ENCODE results near the gene R3HDM2.

The R3HDM2 gene

GRCh38 chr12:57430931-57431566 is at the start of gene R3HDM2:
Gene R3HDM2, minus strand, starts transcription at chr12:57431043. Its CDS starts 120,615 bp downstream, at chr12:57310428.
- peak; percentile 97 for DNase-seq (ENCODE audit: low spot score)

DNA sequence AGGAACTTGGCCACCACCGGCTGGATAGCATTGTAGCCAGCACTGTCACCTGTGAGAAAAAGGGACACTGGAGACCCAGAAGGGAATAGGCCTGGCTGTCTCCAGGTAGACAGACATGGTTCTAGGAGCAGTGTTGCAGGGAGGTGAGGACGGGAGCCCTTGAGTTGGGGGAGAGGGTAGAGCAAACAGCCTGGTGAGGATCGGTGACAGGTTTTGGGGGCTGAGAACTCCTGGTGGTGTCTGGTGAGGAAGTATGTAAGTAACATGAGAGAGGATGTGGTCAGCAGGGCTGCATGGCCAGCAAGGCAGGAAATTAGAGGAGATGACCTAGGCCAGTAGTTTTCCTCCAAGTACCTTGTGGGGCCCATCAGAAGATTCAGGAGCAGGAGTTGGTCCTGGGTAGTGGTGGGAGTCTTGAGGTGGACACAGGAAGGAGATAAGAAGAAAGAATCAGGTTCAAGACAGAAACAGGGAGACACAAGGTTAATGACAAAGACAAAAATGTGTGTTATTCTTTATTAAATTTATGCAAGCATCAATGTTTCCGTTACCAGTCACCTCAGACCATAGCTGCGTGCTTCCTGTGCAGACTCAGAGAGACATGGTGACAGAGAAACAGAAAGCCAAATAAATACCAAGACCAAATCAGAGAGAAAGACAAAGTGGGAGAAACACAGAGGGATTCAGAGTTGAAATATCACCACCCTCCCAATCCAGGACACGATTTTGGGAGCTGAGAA is 48.7 kb upstream of the R3HDM2 start, which contains the start of gene ARHGAP9:
ARHGAP9 (minus strand) TSS at position 491 of the 740 bp plus-strand sequence; CDS start at position 31, 460 bp downstream.
- peak; percentile 66 for DNase-seq (ENCODE audit: low spot score)

DNA sequence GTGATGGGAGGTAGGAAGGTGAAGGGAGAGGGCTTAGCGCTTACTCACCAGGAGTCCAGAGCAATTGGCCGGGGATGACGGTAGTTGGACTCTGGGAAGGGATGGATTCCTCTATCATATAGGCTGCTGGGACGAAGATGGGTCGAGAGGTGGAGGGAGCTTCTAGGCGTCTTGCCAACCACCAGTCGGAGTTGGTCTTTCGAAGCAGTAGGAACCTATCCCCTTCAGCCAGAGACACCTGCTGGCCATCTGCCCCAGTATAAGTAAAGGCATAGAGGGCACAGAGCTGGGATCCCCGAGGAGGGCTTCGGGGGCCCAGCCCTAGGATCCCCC is 48.2 kb upstream of the R3HDM2 start:
- DNase-seq (ENCODE audit: low spot score): no peak

DNA sequence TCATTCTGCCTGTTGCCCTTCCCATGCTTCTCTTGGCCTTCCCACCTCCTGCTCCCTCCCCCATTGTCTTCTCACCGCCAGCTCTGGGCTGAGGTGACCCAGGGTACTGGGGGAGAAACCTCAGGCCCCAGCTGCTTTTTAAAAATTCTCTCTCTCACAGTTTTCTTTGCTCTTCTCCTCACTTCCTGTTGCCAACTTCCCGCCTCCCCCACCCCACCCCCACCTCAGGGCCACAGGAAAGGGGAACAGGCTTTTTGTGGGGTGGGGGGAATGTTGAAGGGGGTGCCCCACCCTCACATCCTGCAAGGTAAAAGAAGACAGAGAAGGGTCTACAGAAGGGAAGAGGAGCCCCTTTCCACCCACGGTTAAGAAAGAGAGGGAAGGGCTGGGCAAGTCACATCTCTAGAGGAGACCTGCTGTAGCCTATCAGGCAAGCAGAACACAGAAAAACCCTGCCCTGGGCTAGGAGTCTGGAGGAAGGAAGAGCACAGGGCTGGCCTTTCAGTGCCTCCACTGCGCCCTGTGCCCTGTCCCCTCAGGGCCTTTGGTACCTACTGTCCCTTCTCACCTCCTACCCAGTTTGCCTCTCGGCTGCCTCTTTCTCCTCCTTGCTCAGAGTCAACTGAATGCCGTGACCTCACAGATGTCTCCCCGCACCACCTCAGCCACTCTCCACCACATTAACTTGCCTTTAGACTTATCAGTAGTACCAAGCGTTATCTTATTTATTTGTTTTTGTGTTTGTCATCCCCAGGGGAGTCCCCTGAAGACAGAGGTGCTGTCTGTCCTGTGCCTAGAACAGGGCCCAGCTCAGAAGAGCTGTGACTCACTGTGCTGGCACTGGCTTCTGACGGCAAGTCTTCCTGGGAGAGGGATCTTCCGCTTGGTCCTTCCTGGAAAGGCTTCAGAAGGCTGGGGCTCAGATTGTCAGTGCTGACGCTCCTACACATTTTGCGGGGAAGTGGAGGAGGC is 47.2 kb upstream of the R3HDM2 start:
- DNase-seq (ENCODE audit: low spot score): no peak

DNA sequence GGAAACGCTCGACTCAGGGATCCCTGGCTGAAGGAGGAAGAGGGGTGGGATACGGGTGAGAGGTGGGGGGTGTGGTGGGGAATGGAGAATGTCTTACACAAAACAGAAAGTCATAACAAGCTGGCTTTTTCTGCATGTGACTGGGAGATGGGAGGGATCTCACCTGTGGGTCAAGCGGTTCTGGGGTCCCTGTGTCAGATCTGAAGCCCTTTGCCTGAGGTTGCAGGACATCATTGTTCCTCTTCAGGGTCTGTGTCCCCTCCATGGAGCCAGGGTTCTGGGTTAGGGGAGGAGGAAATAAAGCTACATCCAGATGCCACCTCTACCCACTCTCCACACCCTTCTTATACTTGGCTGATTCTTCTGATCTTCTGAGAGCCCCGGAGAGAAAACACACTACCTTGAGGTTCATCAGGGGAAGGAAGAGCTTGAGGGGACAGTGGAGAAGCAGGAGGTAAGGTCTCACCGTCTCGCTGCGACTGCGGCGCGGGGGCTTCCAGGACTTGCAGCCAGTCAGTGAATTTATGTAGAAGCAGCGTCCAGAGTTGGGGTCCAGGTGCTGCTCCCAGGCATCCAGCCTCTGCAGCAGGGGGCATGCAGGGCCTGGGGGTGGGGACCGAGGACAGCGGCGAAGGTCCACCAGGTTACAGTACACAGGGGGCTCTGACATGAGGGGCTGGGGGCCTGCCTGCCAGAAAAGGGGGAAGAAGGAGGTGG is 46.3 kb upstream of the R3HDM2 start:
- no peak for DNase-seq (ENCODE audit: low spot score)

DNA sequence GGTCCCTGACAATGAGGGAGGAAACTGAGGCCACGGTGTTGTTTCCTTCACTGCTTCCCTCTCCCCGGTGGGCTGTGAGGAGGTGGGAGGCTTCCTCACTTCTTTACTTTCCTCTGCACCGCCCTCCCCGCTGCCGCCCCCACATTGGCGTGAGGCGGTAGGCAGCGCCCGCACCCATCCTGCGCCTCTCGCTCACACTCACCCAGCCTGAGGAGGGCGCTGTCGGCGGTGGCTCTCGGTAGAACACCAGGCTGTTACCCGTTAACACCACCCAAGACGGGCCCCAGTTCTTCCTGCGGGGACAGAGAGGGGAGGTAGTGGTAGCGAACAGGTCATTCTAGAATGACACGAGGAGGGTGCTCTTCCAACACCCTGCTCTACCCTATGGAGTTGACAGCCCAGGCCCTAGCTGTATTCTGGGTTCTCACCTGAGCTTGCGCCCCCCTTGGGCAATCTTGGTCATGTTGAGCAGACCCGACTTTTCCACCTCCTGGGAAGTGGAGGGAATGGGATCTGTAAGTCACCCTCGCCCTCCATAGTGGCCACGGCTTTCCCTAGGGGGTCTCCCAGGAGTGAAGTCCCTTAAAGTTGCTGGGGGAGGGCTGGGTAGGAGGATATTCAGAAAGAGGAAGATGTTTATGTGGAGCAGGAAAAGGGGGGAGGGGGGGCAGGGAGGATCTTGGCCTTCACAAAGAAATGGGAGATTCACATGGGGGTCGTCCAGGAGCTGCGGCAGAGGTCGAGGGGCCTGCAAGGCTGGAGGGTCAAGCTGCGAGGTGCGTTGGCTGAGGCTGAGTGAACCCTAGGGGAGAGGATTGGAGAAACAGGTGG is 45.5 kb upstream of the R3HDM2 start:
- peak; percentile 84 for DNase-seq (ENCODE audit: low spot score)

DNA sequence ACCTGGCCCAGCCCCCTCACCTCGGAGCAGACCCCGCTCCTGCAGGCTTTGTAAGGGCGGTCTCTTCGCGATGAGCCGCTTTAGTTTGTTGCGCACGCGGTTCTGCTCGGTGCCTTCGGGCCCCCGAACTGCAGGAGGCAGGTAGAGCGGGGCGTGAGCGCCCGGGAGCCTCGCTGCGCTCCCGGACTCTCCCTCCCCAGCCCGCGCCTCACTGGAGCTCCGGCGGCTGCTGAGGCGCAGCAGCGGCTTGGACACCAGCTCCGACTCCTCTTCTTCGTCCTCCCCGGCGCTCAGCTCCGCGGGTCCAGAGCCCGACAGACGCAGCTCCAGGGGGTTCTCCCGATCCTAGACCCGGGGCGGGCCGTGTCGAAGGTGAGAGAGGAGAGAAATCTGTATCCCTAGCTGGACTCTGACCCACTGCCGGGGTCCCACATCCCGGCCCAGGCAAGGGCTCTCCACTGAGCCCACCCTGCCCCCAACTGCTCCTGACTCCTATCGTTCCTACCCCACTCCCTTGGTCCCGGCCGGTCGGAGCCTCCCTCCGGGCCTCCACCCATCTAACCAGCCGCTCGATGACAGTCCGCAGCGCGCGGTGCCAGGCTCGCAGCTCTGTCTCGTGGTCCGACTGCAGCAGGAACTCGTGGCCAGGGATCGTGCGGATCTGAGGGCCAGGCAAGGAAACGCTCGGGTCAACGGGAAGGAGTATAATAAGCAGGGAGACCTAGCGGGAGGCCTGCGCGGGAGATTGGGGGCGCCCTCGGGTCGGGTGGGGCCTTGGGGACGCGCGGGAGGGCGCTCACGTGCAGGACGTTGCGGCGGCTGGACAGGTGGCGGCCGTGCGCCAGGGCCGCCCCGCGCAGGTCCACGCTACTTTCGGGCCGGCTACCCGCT is 44.7 kb upstream of the R3HDM2 start:
- no peak for DNase-seq (ENCODE audit: low spot score)

- no peak for DNase-seq (ENCODE audit: low spot score)
Measured at GRCh38 chr12:57474862-57475261, 44.0 kb upstream of the R3HDM2 start.

- DNase-seq (ENCODE audit: low spot score): no peak
Measured at GRCh38 chr12:57474430-57474829, 43.6 kb upstream of the R3HDM2 start.

GRCh38 chr12:57473886-57474285 is 43.0 kb upstream of the R3HDM2 start:
- DNase-seq (ENCODE audit: low spot score): no peak

- DNase-seq (ENCODE audit: low spot score): no peak
Measured at GRCh38 chr12:57473392-57473791, 42.5 kb upstream of the R3HDM2 start.

DNA sequence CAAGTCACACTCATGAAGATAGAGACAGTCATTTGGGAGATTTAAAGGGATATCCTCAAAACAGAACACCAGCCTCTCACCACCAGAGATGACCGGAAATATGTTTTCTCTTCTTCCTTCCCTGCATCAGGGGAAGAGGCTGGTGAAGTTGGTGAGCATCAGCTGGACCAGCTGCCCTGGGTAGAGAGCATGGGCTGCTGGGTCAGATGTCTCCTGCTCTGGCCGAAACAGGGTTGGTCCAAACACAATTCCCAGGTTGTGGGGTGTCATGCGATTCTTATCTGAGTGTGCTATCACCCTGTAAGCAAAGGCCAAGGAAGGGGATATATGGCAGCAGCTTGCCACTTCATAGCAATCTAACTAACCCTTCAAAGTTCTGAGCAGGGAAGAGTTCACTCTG is 41.5 kb upstream of the R3HDM2 start:
- no peak for DNase-seq (ENCODE audit: low spot score)

- DNase-seq (ENCODE audit: low spot score): no peak
Measured at GRCh38 chr12:57471661-57472060, 40.8 kb upstream of the R3HDM2 start.

GRCh38 chr12:57470970-57471656 is 40.3 kb upstream of the R3HDM2 start:
- no peak for DNase-seq (ENCODE audit: low spot score)

GRCh38 chr12:57470286-57470969 is 39.6 kb upstream of the R3HDM2 start:
- no peak for DNase-seq (ENCODE audit: low spot score)

GRCh38 chr12:57469296-57470164 is 38.7 kb upstream of the R3HDM2 start:
- DNase-seq (ENCODE audit: low spot score): no peak

DNA sequence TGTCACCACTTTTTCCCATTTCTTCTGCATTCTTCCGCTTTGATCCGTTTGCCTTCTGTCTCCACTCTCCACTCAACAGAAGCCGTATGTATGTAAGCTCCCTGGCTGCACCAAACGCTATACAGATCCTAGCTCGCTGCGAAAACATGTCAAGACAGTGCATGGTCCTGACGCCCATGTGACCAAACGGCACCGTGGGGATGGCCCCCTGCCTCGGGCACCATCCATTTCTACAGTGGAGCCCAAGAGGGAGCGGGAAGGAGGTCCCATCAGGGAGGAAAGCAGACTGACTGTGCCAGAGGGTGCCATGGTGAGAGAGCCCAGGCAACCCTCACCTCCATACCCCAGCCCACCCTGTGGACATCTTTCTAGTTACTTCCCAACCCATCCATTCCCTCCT is 37.1 kb upstream of the R3HDM2 start:
- no peak for DNase-seq (ENCODE audit: low spot score)
